GM21717 (cell line): ENCODE measurements around the gene KIF5A.

Source experiments
- ATAC-seq: cut with Tn5 transposase; IDR thresholded peaks from one replicate; pipeline ENCODE4 v1.9.1; 2021; ENCODE audit warnings: mild to moderate bottlenecking, moderate library complexity; ENCODE audit not compliant: unreplicated experiment

KIF5A gene

DNA sequence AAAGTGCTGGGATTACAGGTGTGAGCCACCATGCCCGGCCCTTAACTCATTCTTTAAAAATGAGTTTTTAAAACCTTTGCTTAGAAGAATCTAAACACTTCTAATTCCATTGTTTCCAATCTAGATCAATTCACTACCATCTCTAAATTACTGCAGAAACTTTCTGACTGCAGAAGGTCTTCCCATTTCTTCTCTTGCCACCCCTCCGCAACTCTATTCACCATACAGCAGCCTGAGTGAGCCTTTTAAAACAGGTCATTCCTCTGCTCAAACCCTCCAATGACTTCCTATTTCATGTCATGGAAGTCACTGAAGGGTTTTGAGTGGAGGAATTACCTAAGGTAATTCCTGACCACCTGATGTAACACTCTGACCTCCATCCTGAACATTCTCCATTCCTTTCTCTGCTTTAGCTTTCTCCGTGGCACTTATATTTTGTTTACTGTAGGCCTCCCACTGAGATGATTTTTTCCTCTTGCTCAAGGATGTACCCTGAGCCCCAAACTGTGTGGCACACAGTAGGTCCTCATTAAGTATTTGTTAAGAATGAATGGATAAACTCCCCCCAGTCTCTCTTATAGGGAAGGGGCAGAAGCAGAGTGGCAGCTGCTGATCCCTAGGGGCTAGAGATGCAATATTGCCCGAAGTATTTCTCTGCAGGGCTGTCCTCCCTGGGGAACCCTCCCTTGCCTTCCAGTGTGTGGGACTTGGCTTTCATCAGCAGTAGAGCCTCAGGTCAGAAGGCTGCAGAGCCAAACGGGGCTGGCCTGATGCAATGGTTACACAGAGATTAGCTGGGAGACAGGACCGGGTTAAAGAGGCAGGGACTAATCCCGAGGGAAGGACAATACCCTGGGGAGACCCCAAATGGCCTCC lies 30.7 kb upstream of the KIF5A start:
- no peak for ATAC-seq

DNA sequence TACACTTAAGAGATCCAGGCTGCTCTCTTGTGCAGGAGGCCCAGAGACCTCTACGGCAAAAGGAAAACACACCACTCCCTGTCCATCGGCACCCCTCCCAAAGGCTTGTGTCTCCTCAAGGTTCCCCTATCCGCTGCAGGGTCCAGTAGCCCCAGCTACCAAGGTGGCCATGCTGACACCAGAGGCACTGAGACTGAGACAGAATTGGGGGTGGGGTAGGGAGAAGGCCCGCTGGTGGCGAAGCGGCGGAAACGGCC lies 30.1 kb upstream of the KIF5A start:
- peak; percentile 1 for ATAC-seq

DNA sequence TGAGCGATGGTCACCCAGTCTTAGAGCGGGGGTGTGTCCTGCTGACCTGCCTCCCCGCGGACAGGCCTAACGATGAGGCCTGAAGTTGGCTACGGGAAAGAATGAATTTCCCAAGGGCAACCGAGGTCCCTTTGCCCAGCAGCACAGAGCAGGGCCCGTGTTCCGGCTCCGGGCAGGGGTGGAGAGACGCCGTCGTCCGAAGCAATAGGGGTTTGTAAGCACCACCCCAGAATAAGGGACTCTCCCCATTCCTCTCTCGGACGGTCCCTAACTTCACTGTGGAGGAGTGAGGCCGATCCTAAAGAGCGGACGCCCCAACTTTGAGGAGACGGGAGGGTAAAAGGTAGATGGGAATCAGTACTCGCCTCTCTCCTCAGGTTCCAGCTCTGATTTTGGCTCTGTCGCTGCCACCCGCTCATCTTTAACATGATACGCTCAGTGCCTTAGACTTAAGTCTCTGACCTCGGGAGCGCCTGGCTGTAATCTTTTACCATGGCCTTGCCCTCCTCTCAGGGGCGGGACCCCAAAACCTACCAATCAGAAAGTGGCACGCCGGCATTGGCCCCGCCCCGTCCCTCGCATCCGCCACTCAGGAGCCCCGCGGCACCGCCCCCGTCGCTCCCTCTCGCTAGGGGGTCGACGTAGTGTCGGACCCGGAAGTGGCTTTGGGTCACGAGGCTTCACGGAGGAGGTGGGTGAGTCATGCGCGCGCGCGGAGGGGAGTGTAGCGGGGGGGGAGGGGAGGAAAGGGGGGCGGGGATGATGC lies 29.6 kb upstream of the KIF5A start, which contains the start of gene DDIT3:
Gene DDIT3, minus strand, starts transcription at position 462 of the 766 bp plus-strand sequence. CDS start 3,108 bp downstream, outside the sequence.
- ATAC-seq: peak; percentile 56

DNA sequence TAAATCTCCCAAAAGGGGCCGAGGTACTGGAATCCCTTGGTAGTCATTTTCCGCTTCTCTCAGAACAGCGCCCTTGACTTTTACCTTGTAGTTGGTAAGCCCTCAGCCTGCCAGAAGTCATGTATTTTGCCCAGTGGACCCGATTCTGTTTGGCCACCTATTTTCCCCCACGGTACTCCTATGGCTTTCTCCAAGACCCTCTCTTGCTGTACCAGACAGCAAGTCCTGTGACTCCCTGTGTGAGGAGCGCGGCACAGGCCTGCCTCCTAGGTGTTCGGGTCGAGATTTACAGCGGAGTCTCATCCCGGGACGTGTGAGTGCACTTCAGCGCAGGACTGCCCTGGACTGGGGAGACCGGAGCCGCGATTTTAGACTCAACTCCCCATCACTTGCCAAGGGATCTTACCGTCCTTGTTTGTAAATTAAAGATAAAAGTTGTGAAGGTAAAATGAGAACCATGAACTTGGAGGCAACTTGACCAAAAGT lies 28.3 kb upstream of the KIF5A start:
- no peak for ATAC-seq

DNA sequence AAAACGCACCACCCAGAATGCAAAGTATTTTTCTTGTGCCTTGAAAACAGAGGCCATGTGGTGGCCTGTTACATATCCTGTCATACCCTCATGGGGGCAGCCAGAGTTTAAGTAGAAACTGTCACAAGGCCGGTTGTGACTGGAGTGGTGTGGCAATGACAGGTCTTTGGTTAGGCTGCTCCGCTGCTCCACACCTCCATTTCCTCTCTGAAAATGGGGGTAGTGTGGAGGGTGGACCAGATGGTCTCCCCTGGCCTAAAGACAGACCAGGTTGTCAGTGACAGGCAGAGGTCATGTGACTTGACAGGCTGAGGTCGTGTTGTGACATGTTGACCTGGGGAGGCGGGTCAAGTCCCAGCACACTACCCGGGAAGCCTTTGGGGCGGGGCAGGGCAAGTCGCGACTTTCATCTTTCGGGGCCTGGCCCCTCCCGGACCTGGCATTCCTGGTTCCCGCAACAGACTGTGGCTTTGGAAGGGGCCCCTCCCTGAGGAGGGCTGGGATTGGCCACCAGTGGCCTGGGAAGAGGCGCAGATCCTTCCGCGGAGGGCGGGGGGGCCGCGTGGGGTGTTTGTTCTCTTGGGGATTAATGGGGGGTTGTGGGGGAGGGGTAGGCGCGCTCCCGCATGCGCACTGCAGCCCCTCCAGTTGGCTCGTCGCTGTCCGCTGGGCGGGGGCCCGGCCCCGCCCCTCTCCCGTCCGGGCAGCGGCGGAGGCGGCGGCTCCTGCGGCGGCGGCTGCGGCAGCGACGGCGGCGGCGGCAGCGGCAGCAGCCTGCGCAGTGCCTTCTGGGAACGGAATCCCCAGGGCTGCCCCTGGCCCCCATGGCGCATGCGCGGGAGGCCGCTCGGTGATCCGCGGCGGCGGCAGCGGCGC lies 27.6 kb upstream of the KIF5A start, which contains the start of gene MBD6:
Gene MBD6, plus strand, starts transcription at position 814 of the 876 bp plus-strand sequence. CDS start 1,480 bp downstream, outside the sequence.
- ATAC-seq: peak; percentile 37

DNA sequence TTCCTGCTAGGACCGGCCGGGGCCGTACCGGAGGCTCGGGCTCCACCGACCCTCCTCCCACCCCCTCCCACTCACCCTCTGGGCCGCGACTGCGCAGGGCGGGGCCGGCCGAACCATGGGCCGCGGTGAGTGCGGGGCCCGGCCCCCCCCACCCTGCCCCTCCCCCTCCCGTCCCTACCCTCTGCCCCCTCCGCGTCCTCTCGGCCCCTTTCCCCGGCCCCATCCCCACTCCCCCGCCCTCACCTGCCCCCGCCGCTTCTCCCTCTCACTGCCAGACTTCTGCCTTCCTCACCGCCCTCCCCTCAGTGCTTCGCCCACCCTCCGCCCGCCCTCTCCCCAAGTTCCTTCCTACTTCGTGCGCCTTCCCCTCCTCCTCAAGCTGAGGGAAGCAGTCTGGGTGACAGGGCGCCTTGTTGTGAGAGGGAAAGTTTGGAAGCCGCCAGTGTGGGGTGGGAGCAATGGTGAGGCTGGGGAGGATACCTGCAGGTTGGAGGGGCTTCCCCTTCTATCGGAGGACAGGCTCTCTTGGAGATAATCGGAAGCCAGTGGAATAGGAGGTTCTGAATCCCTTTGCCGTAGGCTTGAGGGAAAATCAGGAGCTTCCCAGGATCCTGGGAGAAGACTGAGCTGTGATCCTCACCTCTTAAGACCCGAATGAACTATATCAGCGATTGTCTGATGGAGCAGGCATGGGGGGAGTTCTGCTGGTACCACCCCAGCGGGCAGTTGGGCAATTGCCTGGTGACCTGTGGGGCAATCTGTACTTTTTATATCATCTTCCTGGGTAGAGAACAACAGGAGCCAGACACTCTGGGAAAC lies 26.7 kb upstream of the KIF5A start:
- no peak for ATAC-seq

DNA sequence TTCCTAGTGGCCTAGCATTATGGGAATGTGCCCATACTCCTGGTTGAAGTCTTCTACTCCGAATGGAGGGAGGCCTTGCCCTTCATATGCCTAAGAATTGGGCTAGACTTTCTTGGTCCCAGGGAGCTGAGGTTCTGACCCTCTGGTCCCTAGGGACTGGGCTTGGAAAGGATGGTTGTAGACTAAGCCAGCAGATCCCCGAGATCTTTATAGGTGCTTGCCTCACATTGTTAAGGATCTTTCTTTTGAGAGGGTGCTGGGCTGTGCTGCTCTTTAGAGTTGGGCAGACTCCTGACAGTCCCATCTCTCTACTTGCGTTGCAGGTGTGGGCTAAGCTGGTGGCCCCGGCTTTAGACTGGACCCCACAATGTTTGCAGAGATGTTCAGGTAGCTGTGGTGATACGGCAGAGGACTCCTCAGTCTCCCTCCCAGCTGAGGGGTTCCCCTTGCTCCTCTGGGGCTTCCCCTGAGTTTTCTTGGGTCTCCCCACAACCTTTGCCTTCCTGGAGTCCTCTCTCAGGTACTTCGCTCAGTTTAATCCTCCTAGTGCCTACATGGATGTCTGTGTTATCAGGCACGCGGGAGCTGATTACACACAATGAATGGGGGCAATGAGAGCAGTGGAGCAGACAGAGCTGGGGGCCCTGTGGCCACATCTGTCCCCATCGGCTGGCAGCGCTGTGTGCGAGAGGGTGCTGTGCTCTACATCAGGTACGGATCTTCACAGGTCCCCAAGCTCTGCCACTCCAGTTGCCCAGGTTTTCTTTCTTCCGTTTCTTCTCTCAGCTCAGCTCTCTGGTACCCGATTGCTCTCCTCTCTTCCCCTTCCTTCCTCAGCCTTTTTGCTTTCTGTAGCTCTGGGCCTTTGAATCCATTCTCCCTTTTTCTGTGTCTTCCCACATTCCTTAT lies 25.9 kb upstream of the KIF5A start:
- no peak for ATAC-seq

DNA sequence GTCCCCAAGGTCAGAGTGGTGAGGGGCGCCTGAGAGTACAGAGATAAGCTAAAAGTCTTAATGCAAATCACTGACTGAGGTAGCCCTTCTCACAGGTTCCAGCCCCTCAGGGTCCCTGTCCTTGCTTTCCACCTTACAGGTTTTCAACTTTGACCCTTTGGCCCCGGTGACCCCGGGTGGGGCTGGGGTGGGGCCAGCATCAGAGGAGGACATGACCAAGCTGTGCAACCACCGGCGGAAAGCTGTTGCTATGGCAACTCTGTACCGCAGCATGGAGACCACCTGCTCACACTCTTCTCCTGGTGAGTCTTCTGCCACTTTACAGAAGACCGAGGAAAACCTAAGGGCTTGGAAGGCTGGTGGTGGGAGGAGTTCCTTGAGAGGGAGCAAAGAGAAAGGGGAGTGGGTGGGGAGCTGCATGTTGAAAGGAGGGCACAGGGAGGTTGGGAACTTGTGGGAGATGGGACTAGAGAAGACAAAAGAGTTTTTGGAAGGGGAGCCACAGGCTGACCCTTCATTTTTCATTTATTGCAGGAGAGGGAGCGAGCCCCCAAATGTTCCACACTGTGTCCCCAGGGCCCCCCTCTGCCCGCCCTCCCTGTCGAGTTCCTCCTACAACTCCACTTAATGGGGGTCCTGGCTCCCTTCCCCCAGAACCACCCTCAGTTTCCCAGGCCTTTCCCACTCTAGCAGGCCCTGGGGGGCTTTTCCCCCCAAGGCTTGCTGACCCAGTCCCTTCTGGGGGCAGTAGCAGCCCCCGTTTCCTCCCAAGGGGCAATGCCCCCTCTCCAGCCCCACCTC lies 24.8 kb upstream of the KIF5A start:
- no peak for ATAC-seq

DNA sequence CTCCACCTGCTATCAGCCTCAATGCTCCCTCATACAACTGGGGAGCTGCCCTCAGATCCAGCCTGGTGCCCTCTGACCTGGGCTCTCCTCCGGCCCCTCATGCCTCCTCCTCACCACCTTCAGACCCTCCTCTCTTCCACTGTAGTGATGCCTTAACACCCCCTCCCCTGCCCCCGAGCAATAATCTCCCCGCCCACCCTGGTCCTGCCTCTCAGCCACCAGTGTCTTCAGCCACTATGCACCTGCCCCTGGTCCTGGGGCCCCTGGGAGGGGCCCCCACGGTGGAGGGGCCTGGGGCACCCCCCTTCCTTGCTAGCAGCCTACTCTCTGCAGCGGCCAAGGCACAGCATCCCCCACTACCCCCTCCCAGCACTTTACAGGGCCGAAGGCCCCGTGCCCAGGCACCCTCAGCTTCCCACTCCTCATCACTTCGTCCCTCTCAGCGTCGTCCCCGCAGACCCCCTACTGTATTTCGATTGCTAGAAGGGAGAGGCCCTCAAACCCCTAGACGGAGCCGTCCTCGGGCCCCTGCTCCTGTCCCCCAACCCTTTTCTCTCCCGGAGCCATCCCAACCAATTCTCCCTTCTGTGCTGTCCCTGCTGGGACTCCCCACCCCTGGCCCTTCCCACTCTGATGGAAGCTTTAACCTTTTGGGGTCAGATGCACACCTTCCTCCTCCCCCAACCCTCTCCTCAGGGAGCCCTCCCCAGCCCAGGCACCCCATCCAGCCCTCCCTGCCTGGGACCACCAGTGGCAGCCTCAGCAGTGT lies 24.0 kb upstream of the KIF5A start:
- no peak for ATAC-seq

DNA sequence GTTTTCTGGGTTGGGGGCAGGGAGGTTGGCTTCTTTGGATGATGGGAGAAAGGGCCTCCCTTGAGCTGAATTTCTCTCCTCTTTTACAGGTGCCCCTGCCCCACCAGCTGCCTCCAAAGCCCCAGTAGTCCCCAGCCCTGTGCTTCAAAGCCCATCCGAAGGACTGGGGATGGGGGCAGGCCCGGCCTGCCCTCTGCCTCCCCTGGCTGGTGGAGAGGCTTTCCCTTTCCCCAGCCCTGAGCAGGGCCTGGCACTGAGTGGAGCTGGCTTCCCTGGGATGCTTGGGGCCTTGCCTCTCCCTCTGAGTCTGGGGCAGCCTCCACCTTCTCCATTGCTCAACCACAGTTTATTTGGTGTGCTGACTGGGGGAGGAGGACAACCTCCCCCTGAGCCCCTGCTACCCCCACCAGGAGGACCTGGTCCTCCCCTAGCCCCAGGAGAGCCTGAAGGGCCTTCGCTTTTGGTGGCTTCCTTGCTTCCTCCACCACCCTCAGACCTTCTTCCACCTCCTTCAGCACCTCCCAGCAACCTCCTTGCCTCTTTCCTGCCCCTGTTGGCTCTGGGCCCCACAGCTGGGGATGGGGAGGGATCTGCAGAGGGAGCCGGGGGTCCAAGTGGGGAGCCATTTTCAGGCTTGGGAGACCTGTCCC lies 23.2 kb upstream of the KIF5A start:
- no peak for ATAC-seq

DNA sequence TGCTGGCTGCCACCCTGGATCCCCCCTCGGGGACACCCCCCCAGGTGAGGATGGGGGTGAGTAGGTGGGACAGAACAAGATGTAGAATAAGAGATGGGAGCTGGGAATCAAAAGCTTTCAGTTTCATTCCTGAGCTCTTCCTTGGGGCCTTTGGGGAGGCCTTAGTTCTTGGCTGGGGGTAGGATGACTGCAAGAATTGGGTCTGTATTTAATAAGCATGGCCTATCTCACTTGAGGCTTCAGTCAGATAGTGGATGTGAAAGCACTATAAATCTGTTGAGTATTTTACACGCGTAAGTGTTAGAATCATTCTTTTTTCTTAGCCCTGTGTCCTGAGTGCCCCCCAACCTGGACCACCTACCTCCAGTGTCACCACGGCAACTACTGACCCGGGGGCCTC lies 22.7 kb upstream of the KIF5A start:
- ATAC-seq: no peak

DNA sequence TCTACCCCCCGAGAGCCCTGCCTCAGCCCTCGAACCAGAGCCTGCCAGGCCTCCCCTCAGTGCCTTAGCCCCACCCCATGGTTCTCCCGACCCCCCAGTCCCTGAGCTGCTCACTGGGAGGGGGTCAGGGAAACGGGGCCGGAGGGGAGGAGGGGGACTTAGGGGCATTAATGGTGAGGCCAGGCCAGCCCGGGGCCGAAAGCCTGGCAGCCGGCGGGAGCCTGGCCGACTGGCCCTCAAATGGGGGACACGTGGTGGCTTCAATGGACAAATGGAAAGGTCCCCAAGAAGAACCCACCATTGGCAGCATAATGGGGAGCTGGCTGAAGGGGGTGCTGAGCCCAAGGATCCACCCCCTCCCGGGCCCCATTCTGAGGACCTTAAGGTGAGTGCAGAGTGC lies 21.7 kb upstream of the KIF5A start:
- ATAC-seq: no peak

DNA sequence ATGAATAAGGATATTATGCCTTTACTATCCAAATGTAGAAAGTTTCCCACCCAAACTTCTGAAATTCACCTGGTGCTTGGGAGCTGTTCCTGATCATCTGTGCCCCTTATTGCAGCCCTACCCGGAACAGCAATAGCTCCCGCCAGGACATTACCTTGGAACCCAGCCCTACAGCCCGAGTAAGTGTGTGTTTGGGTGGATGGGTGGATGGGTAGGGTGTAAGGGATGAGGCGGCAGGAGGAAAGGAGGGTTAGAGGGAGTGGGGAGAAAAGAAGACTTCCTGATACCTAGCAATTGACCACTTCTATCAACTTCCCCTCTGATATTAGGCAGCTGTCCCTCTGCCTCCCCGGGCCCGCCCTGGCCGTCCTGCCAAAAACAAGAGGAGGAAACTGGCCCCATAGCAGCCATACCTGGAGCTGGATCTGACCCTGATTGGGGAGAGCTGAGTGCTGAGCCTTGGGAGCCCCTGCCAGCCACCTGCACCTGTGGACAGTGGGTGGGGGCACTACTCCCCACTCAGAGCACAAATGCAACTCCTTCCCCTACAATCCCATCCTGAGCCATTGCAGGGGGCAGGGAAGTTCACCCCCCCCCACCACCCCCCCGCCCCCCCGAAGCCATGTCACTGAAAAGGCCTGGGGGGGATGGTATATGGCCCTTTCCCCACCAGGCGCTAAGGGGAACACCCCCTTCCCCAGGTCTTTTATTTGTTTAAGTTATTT lies 20.9 kb upstream of the KIF5A start:
- ATAC-seq: no peak

DNA sequence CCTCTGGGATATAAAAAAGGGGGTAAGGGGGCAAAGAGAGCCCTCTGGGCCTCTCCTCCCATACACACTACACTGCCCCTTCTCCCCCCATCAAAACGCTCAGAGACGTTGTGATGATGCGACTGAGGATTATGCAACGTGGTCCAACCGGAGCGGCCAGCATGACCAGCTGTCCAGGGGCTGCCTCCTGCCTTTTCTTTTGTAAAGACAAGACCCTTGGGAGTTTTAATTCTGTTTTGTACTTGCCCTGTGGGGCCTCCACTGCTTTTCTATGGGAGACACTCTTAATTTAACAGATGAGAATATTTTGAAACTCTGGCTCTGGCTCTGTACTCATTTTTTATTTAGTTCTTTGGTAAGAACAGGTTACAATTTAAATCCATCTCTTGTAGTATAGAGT lies 20.0 kb upstream of the KIF5A start:
- ATAC-seq: no peak

DNA sequence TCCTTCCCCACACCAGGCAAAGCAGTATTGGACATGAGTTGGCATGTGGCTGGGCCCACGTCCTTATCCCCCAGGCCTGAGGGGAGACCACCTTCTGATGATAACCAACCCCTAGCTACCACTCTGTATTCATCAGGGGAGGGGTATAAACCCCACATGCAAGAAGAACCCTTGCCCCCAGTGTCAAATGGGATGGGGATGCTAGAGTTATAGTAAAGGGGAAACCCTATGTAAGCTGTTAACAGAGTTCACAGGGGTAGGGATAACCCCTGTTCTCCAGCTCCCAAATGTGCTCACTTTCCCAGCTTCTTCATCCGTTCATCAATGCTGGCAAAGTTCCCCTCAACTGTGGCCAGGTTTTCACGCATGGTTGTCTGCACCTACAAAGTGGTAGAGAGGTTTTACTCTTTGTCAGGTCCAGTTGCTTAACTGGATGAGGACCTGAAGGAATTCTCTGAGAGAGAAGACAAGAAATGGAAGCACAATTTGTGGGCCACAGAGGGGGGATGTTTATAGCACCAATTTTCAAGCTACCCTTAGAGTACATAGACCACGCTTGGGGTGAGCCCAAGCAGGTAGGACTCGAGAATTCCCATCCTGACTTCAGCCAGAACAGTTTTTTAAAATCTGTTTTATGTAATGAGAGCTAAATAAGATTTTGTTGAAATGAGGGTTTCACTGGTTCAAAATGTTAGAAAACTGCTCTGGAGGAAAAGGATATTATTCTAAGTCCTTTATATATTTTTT lies 19.3 kb upstream of the KIF5A start:
- ATAC-seq: no peak

DNA sequence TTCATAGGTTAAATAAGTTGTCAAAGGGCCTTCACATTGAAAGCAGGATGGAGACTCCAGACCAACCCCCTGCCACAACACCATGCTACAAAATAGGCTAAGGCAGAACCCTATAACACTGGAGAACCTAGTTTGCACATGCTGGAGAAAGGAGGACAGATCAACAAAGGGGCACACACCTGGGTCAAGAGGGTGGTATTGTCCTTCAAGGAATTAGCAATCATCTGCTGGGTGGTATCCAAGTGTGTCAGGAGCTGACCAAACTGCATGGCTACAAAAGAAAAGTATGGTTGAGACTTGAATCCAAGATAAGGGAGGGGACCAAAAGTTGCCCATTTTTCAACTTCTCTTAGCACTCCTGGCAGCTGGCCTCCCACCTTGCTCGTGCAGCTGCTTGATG lies 18.0 kb upstream of the KIF5A start:
- no peak for ATAC-seq
